H9 (cell line): ENCODE results near the gene WNT9A. TPM values are rescaled to one million over a fixed set of nuclear protein-coding genes. Genes with fewer than 3 reads are reported as not detected.

Experiments used
- DNase-seq: peaks from one replicate; pipeline ENCODE4 v3.0.0-alpha.2; 2017
- H2AFZ ChIP-seq: one replicate; pipeline ENCODE4 v1.6.1; 2013; ENCODE audit warnings: mild to moderate bottlenecking, low read length, control low read depth, moderate library complexity
- H2AK5ac ChIP-seq: 2 replicates; pipeline ENCODE4 v1.6.1; 2013; ENCODE audit warnings: low read length, control low read depth, mixed read lengths; ENCODE audit not compliant: insufficient read length
- H2BK120ac ChIP-seq: one replicate; pipeline ENCODE4 v1.6.1; 2013; ENCODE audit warnings: low read depth, mild to moderate bottlenecking, low read length, control low read depth, inconsistent platforms; ENCODE audit not compliant: poor library complexity, severe bottlenecking
- H2BK12ac ChIP-seq: 2 replicates; pipeline ENCODE4 v1.6.1; 2013; ENCODE audit warnings: low read length, control low read depth, mixed read lengths, low read depth; ENCODE audit not compliant: insufficient read length
- H2BK15ac ChIP-seq: 2 replicates; pipeline ENCODE4 v1.6.1; 2013; ENCODE audit warnings: low read depth, low read length, control low read depth
- H2BK20ac ChIP-seq: one replicate; pipeline ENCODE4 v1.6.1; 2013; ENCODE audit warnings: low read depth, mild to moderate bottlenecking, low read length, control low read depth, inconsistent platforms; ENCODE audit not compliant: poor library complexity, severe bottlenecking
- H2BK5ac ChIP-seq: 2 replicates; pipeline ENCODE4 v1.6.1; 2013; ENCODE audit warnings: low read length, control low read depth, mixed read lengths; ENCODE audit not compliant: insufficient read length
- H3K14ac ChIP-seq: 2 replicates; pipeline ENCODE4 v1.6.1; 2013; ENCODE audit warnings: low read length, control low read depth; ENCODE audit not compliant: insufficient read depth
- H3K18ac ChIP-seq: 2 replicates; pipeline ENCODE4 v1.6.1; 2013; ENCODE audit warnings: low read depth, mild to moderate bottlenecking, mixed read lengths, low read length, control low read depth; ENCODE audit not compliant: insufficient read length
- H3K23ac ChIP-seq: 2 replicates; pipeline ENCODE4 v1.6.1; 2013; ENCODE audit warnings: low read length, control low read depth, mixed read lengths, low read depth; ENCODE audit not compliant: insufficient read length
- H3K23me2 ChIP-seq: 2 replicates; pipeline ENCODE4 v1.6.1; 2013; ENCODE audit warnings: low read depth, mild to moderate bottlenecking, mixed read lengths, low read length, control low read depth; ENCODE audit not compliant: insufficient read length, poor library complexity, severe bottlenecking
- H3K27ac ChIP-seq: 2 replicates; pipeline ENCODE4 v1.5.1; 2013; ENCODE audit warnings: low read length, control low read depth, mixed read lengths, low read depth; ENCODE audit not compliant: insufficient read length
- H3K27me3 ChIP-seq: 2 replicates; pipeline ENCODE4 v1.6.1; 2013; ENCODE audit warnings: low read length, control low read depth, inconsistent platforms; ENCODE audit not compliant: insufficient read depth
- H3K4ac ChIP-seq: 2 replicates; pipeline ENCODE4 v1.6.1; 2013; ENCODE audit warnings: low read depth, mild to moderate bottlenecking, control low read depth, inconsistent platforms, low read length, moderate library complexity
- H3K4me1 ChIP-seq: 2 replicates; pipeline ENCODE4 v1.6.1; 2013; ENCODE audit warnings: low read length, control low read depth, inconsistent platforms; ENCODE audit not compliant: insufficient read depth
- H3K4me2 ChIP-seq: 2 replicates; pipeline ENCODE4 v1.6.1; 2013; ENCODE audit warnings: low read length, control low read depth, mixed read lengths; ENCODE audit not compliant: insufficient read length, insufficient read depth
- H3K56ac ChIP-seq: 2 replicates; pipeline ENCODE4 v1.6.1; 2013; ENCODE audit warnings: low read depth, mild to moderate bottlenecking, mixed read lengths, low read length, control low read depth; ENCODE audit not compliant: insufficient read length
- H3K79me1 ChIP-seq: 2 replicates; pipeline ENCODE4 v1.6.1; 2013; ENCODE audit warnings: low read depth, mild to moderate bottlenecking, moderate library complexity, low read length, control low read depth, inconsistent platforms; ENCODE audit not compliant: insufficient read depth, poor library complexity, severe bottlenecking
- H3K79me2 ChIP-seq: 2 replicates; pipeline ENCODE4 v1.6.1; 2013; ENCODE audit warnings: low read length, control low read depth, inconsistent platforms; ENCODE audit not compliant: insufficient read depth
- H3K9ac ChIP-seq: 2 replicates; pipeline ENCODE4 v1.6.1; 2013; ENCODE audit warnings: low read length, control low read depth, mixed read lengths; ENCODE audit not compliant: insufficient read length; ENCODE audit errors: extremely low read depth
- H3K9me3 ChIP-seq: one replicate; pipeline ENCODE4 v1.6.1; 2013; ENCODE audit warnings: low read depth, low read length, inconsistent platforms; ENCODE audit not compliant: control insufficient read depth
- H3T11ph ChIP-seq: one replicate; pipeline ENCODE4 v1.6.1; 2013; ENCODE audit warnings: mild to moderate bottlenecking, low read length, control low read depth, inconsistent platforms
- H4K20me1 ChIP-seq: one replicate; pipeline ENCODE4 v1.6.1; 2013; ENCODE audit not compliant: control insufficient read depth, insufficient read length, insufficient read depth
- H4K5ac ChIP-seq: 2 replicates; pipeline ENCODE4 v1.6.1; 2013; ENCODE audit warnings: low read depth, mild to moderate bottlenecking, mixed read lengths, low read length, control low read depth; ENCODE audit not compliant: insufficient read length
- H4K8ac ChIP-seq: replicated peaks from 2 replicates; pipeline ENCODE4 v1.6.1; 2013; ENCODE audit warnings: low read length, control low read depth, mixed read lengths, low read depth; ENCODE audit not compliant: insufficient read length
- H4K91ac ChIP-seq: 2 replicates; pipeline ENCODE4 v1.6.1; 2013; ENCODE audit warnings: low read depth, mild to moderate bottlenecking, moderate library complexity, mixed read lengths, low read length, control low read depth; ENCODE audit not compliant: insufficient read length
- H3K27ac Mint-ChIP-seq, 3 experiments: 2 replicates in 2 of 3; 3 replicates in 1 of 3; pipeline ENCODE4 v1.8.0; 2020 to 2021; ENCODE audit warnings: mixed read lengths in 3 of 3, mild to moderate bottlenecking in 1 of 3, moderate library complexity in 1 of 3
- H3K27me3 Mint-ChIP-seq: 2 replicates; pipeline ENCODE4 v1.8.0; 2021; ENCODE audit warnings: low read depth, mild to moderate bottlenecking, moderate library complexity, mixed read lengths
- H3K36me3 Mint-ChIP-seq, 3 experiments: 2 replicates in 2 of 3; 3 replicates in 1 of 3; pipeline ENCODE4 v1.8.0; 2020 to 2021; ENCODE audit warnings: low read depth in 3 of 3, mixed read lengths in 3 of 3; ENCODE audit not compliant: insufficient read depth in 1 of 3
- H3K4me1 Mint-ChIP-seq, 2 experiments: 2 replicates each; pipeline ENCODE4 v1.8.0; 2020; ENCODE audit warnings: mixed read lengths in 2 of 2
- H3K4me3 Mint-ChIP-seq, 2 experiments: 2 replicates in 1 of 2; 3 replicates in 1 of 2; pipeline ENCODE4 v1.8.0; 2020 to 2021; ENCODE audit warnings: mild to moderate bottlenecking in 2 of 2, mixed read lengths in 2 of 2, moderate library complexity in 1 of 2
- H3K9me3 Mint-ChIP-seq, 2 experiments: 2 replicates in 1 of 2; 3 replicates in 1 of 2; pipeline ENCODE4 v1.8.0; 2020; ENCODE audit warnings: mild to moderate bottlenecking in 2 of 2, mixed read lengths in 2 of 2, moderate library complexity in 1 of 2
- WGBS: extraction: QIAGEN DNeasy Blood & Tissue Kit; methylation state at CpG from one replicate; pipeline ENCODE4 v1.1.7; 2013; ENCODE audit warnings: missing lambda C conversion rate, low lambda C conversion rate, mixed read lengths; ENCODE audit not compliant: insufficient read length; ENCODE audit errors: extremely low coverage; 5-methylcytosine and 5-hydroxymethylcytosine counted together
- total RNA-seq: library from RNA; stranded (reverse); gene quantifications from 2 replicates; pipeline ENCODE4 v1.2.1, GENCODE V29; 2021
- TF ChIP-seq, protein P1 (sequence below): fragments of 200-600 bp; sonication (generic); conservative IDR thresholded peaks from 3 replicates; pipeline ENCODE4 v1.8.0; 2021; ENCODE audit warnings: antibody characterized with exemption, mild to moderate bottlenecking

WNT9A gene
- total RNA-seq, 1 experiment from 2014 or later, result 0.77 TPM

DNA sequence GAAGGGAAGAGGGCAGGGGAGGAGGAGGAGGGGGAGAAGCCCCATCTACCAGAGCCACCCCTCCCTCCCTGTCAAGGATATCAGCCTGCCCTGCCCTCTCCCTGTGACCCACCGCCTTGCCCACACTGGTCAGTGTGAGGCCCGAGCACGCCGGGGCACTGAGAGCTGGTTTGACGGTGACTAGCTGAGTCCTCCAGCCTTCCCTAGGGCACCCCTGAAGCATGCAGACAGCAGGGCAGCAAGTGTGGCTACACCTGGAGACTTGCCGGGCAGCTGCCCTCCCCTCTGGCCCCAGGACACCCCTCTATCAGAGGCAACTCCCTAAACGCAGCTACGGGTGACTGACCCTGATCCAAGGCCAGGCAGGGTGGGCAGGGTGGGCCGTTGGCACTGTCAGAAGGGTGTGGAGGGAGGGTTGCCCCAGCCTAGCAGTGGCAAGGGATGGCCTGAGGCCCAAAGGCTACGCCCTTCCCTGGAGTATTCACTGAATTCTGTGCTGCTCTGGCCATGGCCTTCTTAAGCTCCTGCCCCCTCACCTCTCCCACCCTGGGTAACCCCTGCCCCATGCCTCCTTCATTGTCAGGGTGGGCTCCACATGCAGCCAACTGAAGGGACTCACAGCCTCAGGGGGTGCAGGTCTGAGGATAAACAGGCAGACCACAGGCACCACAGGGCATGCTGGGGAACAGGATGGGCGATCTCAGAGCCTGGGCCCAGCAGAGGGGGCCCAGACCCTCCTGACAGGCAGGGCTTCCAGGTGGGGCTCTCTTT, 19.6 kb downstream of the WNT9A start:
- H3K9ac ChIP-seq, result no peak overlapping the region
- no peaks in the 10 kb centered on the region for H3K79me2 ChIP-seq
- DNase-seq, result no peak

More for the DNA sequence above, 19.6 kb downstream of the WNT9A start:
- no peaks in the 10 kb centered on the region for H3K36me3 Mint-ChIP-seq
- no peak overlapping the region for H3K4me3 Mint-ChIP-seq
- Histone ChIP-seq H3K23me2 (no peaks in the 10 kb centered on the region), H3K9me3 (no peaks in the 10 kb centered on the region), H2BK12ac (no peak overlapping the region), H4K20me1 (no peaks in the 10 kb centered on the region), H2BK120ac (no peak overlapping the region), H4K8ac (no peak overlapping the region), H3K23ac (no peak overlapping the region), H3K14ac (no peak overlapping the region; the same call in 1 of the 2 replicates), H3T11ph (no peak overlapping the region), H2AFZ (no peak overlapping the region), H3K18ac (peak overlapping the region; percentile 35), H3K4me1 (no peaks in the 10 kb centered on the region), H2BK15ac (no peak overlapping the region), H3K79me1 (no peaks in the 10 kb centered on the region), H3K4me2 (no peak overlapping the region), H4K91ac (no peak overlapping the region), H4K5ac (no peak overlapping the region), H2BK20ac (no peak overlapping the region), H3K4ac (no peak overlapping the region), H3K27me3 (no peaks in the 10 kb centered on the region), H3K56ac (no peak overlapping the region), H2BK5ac (no peak overlapping the region), H3K27ac (no peak overlapping the region), H2AK5ac (no peak overlapping the region)
- H3K27ac Mint-ChIP-seq, result no peak overlapping the region
- H3K4me1 Mint-ChIP-seq, result peaks cover 3 to 14% of the 10 kb centered on the region in 2 experiments; a peak in 3 of 4 replicates
- H3K9me3 Mint-ChIP-seq, result no peaks in the 10 kb centered on the region
- TF ChIP-seq, protein P1, sequence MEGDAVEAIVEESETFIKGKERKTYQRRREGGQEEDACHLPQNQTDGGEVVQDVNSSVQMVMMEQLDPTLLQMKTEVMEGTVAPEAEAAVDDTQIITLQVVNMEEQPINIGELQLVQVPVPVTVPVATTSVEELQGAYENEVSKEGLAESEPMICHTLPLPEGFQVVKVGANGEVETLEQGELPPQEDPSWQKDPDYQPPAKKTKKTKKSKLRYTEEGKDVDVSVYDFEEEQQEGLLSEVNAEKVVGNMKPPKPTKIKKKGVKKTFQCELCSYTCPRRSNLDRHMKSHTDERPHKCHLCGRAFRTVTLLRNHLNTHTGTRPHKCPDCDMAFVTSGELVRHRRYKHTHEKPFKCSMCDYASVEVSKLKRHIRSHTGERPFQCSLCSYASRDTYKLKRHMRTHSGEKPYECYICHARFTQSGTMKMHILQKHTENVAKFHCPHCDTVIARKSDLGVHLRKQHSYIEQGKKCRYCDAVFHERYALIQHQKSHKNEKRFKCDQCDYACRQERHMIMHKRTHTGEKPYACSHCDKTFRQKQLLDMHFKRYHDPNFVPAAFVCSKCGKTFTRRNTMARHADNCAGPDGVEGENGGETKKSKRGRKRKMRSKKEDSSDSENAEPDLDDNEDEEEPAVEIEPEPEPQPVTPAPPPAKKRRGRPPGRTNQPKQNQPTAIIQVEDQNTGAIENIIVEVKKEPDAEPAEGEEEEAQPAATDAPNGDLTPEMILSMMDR, result no peak
- WGBS, result no CpG with 5 or more reads among the region's 11 CpGs
- peaks cover 2% of the 10 kb centered on the region; the same call in 1 of the 2 replicates for H3K27me3 Mint-ChIP-seq
